Mesodermal cell (in vitro differentiated cells): ENCODE results near the gene MICALL1.
A peak's percentile ranks its signal among the peaks of the same experiment; 100 is the strongest.

ENCODE experiments used
- H3K27ac ChIP-seq: 2 replicates; pipeline ENCODE4 v1.7.0; 2013; ENCODE audit warnings: mild to moderate bottlenecking, low read depth, low read length, moderate library complexity; ENCODE audit not compliant: severe bottlenecking
- H3K36me3 ChIP-seq: 2 replicates; pipeline ENCODE4 v1.7.1; 2013; ENCODE audit warnings: mild to moderate bottlenecking, low read length, moderate library complexity; ENCODE audit not compliant: control insufficient read depth, insufficient read depth
- H3K4me1 ChIP-seq: one replicate; pipeline ENCODE4 v1.7.1; 2013; ENCODE audit warnings: mild to moderate bottlenecking, low read length; ENCODE audit not compliant: insufficient read depth, control insufficient read depth, poor library complexity, severe bottlenecking
- H3K4me3 ChIP-seq: 2 replicates; pipeline ENCODE4 v1.7.0; 2013; ENCODE audit warnings: low read length, control low read depth, mild to moderate bottlenecking; ENCODE audit not compliant: insufficient read depth, poor library complexity, severe bottlenecking; ENCODE audit errors: extremely low read depth
- H3K9me3 ChIP-seq: 2 replicates; pipeline ENCODE4 v1.7.1; 2013; ENCODE audit warnings: mild to moderate bottlenecking, low read length, moderate library complexity; ENCODE audit not compliant: control insufficient read depth
- WGBS, 2 experiments: methylation state at CpG; one replicate each; pipeline ENCODE4 v1.1.5; 2013; ENCODE audit warnings: missing lambda C conversion rate in 2 of 2; ENCODE audit not compliant: insufficient coverage in 2 of 2; 5-methylcytosine and 5-hydroxymethylcytosine counted together

Gene MICALL1

DNA sequence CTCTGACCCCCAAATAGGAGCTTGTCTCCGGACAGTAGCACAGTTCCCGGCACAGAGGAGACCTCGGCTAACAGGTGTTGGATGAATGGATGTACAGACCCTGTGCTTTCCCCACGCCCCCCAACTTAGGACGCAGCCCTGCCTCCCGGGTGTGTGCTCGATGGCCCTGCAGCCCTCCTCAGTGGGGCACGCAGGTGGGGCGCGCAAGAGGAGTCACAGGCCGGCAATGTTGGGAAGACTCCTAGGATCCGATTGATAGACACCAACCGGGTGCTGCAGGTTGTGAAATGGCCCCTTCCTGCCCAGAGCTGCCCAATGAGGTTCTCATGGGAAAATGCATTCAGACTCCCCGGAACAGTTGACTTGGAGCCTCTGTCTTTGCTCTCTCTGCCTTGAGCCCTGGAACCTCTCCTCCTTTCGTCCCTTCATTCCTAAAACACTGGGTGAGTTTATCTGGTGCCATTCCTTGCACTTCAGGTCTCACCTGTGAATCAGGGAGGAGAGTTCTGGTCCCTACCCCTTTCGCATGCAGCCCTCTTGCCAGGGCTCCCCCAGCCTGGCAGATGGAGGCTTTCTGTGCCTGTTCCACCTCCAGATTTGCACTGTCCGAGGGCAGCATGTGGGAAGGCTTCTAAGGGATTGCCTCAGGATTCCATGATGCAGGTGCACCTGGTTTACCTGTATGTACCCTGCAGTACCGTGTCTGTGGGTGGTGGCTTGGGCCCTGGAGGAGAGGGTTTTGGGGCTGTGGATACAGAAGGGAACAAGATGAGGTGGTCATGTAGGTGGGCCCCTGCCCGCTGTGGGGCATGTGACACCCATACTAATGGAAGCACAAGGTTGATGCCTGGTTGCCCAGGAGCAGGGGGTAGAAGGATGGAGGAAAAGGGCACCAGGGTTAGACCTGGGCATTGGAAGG is 1.2 kb downstream of the MICALL1 start:
- peak overlapping the region; percentile 76 for H3K27ac ChIP-seq
- H3K36me3 ChIP-seq: peaks cover 40% of the 10 kb centered on the region
- H3K4me1 ChIP-seq: peaks cover 28% of the 10 kb centered on the region
- 67 to 68% methylated on average over 16 to 19 of the region's 19 CpGs for WGBS, 2 experiments
- no peaks in the 10 kb centered on the region for H3K9me3 ChIP-seq
- H3K4me3 ChIP-seq: peak overlapping the region; percentile 63

DNA sequence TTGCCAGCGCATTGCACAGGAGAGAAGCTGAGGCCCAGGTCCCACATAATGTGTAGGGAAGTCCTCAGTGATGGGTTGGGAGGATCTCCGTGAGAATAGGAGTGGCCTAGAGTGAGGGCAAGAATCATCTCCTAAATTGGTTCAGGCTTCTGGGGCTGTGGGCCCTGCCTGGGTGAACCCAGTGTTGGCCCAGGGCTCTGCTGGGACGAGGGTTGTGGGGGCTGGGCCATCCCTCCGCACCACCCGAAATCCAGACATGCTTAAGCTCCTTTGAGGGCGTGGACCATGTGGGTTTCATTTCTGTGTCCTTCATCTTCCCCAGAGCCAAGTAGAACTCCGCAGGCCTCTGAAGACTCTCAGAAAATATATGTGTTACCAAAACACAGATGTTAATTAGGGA is 3.7 kb downstream of the MICALL1 start:
- no peak overlapping the region for H3K4me3 ChIP-seq
- no peak overlapping the region for H3K27ac ChIP-seq
- peaks cover 23% of the 10 kb centered on the region for H3K4me1 ChIP-seq
- H3K36me3 ChIP-seq: peaks cover 60% of the 10 kb centered on the region
- no peaks in the 10 kb centered on the region for H3K9me3 ChIP-seq
- 95 to 97% methylated on average over 5 of the region's 7 CpGs for WGBS, 2 experiments

DNA sequence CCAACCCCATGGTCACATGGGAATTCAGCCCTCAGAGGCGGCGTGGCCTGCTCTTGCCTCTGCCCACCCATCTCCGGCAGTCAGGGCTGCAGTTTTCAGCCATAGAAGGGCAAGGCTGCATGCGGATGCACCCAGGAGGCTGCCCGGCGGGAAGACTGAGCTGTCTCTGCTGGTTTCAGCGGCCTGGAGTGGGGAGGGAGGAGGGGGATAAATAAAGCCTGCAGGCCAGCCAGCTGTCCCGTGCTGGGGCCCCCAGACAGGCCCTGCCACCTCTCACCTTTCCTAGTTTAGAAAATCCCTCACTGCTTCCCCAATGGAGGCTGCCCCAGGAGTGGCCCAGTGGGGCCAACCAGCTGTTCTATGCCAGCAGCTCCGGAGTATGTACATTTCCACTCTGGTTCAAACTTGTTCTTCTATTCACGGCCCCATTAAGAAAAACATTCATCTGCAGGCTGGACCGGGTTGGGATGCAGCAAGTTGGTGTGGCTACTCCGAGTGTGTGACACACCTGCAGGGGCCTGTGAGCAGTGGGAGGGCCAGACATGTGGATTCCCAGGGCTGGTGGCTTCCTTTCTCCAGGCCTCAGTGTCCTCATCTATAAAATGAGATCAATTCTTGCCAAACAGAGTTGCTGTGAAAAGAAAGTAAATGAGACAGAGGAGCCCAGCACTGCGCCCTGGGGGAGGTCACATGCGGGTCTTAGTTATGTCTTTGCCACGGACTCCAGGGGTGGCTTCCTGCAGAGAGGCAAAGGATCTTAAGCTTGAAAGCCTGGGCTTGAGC is 5.0 kb downstream of the MICALL1 start:
- 75 to 77% methylated on average over 9 to 11 of the region's 15 CpGs for WGBS, 2 experiments
- Histone ChIP-seq H3K4me1 (peaks cover 22% of the 10 kb centered on the region), H3K27ac (peak overlapping the region; percentile 29), H3K4me3 (no peak overlapping the region), H3K36me3 (peaks cover 72% of the 10 kb centered on the region), H3K9me3 (no peaks in the 10 kb centered on the region)

DNA sequence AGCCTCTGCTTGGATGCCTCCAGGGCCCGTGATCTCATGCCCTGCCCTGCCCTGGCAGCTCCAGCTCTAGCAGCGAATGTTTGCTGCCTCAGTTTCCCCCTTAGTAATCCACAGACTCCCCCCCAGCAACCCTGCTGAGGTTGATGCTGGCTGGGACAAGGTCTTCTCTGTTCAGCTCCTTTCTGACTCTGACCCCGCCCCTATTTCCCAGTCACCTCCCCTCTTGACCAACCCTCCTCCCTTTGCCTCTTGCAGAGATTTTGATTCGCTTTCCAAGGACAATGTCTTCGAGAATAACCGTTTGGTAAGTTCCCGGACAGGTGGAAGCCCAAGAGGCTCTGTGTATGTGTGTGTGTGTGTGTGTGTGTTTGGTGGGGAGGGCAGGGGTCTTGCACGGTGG is 5.6 kb downstream of the MICALL1 start:
- no peak overlapping the region for H3K27ac ChIP-seq
- H3K4me1 ChIP-seq: peaks cover 22% of the 10 kb centered on the region
- no peaks in the 10 kb centered on the region for H3K9me3 ChIP-seq
- WGBS, 2 experiments: 80 to 96% methylated on average over 1 to 2 of the region's 8 CpGs
- H3K4me3 ChIP-seq: no peak overlapping the region
- H3K36me3 ChIP-seq: peaks cover 78% of the 10 kb centered on the region

DNA sequence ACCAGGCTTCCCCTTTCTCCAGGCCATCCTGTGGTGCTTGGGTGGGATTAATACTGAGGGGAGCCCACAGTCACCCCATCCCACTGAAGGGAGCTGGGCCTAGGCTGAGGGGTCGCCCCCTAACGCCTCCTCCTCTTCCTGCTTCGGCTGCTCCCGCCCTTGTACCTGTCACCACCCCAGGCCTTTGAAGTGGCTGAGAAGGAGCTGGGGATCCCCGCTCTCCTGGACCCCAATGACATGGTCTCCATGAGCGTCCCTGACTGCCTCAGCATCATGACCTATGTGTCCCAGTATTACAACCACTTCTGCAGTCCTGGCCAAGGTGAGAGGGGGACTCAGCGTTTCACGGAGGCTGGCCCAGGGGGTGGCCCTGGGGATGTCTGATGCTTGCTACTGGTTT is 6.1 kb downstream of the MICALL1 start:
- WGBS, 2 experiments: 95 to 100% methylated on average over 5 to 7 of the region's 8 CpGs

DNA sequence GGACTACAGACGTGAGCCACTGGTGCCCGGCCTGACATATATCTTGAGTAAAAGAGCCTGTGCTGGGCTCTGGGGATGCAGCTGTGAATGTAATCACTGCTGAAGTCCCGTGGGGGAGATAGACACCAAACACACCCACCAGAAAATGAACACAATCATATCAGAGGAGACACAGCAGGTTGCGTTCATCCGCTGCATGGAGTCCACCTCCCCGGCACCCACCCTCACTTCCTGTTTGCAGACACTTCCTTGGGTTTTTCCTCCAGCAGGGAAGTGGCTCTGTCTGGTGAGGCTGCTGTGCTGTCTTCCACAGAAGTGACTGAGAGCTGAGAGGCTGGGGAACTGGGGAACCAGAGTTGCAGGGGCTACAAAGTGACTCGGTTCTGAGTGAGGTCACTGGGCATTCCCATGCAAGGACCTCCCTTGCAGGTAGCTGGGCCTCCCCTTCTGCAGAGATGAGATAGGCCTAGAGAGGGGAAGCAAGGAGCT is 7.2 kb downstream of the MICALL1 start:
- WGBS, 2 experiments: 93 to 95% methylated on average over 3 to 6 of the region's 7 CpGs
- Histone ChIP-seq H3K9me3 (no peaks in the 10 kb centered on the region), H3K36me3 (peaks cover 85% of the 10 kb centered on the region), H3K4me3 (no peak overlapping the region), H3K27ac (no peak overlapping the region), H3K4me1 (peaks cover 13% of the 10 kb centered on the region)

More for the DNA sequence above, 6.1 kb downstream of the MICALL1 start:
- no peaks in the 10 kb centered on the region for H3K9me3 ChIP-seq
- H3K4me3 ChIP-seq: no peak overlapping the region
- H3K4me1 ChIP-seq: peaks cover 17% of the 10 kb centered on the region
- peaks cover 83% of the 10 kb centered on the region for H3K36me3 ChIP-seq
- H3K27ac ChIP-seq: no peak overlapping the region

DNA sequence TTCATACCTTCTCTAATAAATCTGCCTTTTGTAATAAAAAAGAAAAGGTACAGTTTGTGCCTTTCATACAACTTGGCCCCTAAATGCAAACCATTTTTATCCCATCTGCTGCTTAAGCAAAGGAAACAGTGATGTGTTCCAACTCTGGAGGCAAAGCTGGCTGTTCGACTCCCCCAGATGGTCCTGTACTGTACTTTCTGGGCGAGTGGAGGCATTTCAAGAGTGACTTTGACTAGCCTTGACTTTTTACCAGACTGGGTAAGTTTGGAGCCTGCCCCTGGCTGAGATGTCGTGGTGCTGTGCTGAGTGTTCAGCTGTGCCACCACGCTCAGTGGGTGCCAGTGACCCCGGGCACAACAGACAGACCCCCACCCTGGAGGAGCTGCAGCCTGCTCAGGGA is 10.2 kb downstream of the MICALL1 start:
- no peak overlapping the region for H3K27ac ChIP-seq
- H3K4me1 ChIP-seq: no peaks in the 10 kb centered on the region
- no peak overlapping the region for H3K4me3 ChIP-seq
- H3K36me3 ChIP-seq: peaks cover 91% of the 10 kb centered on the region
- no peaks in the 10 kb centered on the region for H3K9me3 ChIP-seq
- WGBS, 2 experiments: 95% methylated on average over 5 of the region's 5 CpGs

DNA sequence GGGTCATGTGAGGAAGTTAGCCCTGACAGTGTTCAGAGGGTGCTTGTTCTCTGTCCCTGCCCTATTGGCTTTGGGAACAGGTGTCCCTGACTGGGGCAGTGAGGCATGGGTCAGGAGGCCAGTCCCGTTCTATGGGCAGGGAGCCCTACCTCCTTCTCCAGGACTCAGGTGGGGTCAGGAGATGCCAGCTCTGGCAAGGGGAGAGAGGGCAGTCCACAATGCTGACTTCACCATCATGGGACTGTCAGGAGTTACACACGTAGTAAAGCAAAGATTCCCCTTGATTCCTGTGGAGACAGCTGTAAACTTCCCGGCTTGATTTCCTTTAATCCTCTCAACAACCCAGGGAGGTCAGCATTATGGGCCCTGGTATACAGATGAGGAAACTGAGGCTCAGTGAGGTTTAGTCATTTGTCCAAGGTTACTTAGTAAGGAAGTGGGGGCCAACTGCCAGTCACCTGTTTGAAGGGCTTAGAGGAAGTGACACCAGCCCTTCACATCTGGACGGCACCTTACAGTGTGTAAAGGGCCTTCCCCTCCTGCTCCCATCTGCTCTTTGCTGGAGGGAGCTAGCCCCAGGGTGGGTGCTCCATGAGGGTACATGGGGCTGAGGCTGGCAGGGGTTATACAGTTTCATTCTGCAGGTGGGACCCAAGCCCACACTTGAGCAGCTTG is 11.9 kb downstream of the MICALL1 start:
- no peaks in the 10 kb centered on the region for H3K4me1 ChIP-seq
- 93 to 100% methylated on average over 3 to 4 of the region's 4 CpGs for WGBS, 2 experiments
- no peak overlapping the region for H3K4me3 ChIP-seq
- H3K27ac ChIP-seq: no peak overlapping the region
- no peaks in the 10 kb centered on the region for H3K9me3 ChIP-seq
- H3K36me3 ChIP-seq: peaks cover 90% of the 10 kb centered on the region

DNA sequence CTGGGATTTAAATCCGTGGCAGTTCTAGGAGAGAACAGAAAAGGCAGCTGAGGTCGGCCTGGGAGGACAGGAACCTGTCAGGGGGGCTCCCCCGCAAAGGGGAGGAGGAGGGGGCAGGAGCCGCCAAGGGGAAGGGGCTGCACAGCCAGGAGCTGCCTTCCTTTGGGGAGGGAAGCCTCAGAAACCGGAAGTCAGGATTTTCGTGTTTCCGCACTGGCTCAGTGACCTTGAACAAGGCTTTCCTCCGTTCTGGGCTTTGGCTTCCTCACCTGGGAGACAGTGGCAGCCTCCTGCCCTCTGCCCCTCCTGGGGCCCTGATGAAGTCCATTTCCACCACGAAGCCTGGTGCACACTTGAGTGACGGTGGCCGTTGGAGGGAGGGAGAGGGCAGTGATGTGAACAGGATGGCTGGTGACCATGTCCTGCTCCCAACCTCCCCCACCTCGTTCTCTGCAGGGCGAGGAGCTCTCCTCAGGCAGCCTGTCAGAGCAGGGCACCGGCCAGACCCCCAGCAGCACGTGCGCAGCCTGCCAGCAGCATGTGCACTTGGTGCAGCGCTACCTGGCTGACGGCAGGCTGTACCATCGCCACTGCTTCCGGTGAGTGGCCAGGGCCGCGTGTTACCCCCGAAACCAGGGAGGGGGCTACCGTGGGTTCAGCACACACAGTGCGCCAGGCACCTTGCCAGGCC is 12.6 kb downstream of the MICALL1 start:
- no peak overlapping the region for H3K27ac ChIP-seq
- H3K4me1 ChIP-seq: no peaks in the 10 kb centered on the region
- H3K4me3 ChIP-seq: no peak overlapping the region
- no peaks in the 10 kb centered on the region for H3K9me3 ChIP-seq
- H3K36me3 ChIP-seq: peaks cover 90% of the 10 kb centered on the region
- 95 to 98% methylated on average over 19 to 22 of the region's 25 CpGs for WGBS, 2 experiments

DNA sequence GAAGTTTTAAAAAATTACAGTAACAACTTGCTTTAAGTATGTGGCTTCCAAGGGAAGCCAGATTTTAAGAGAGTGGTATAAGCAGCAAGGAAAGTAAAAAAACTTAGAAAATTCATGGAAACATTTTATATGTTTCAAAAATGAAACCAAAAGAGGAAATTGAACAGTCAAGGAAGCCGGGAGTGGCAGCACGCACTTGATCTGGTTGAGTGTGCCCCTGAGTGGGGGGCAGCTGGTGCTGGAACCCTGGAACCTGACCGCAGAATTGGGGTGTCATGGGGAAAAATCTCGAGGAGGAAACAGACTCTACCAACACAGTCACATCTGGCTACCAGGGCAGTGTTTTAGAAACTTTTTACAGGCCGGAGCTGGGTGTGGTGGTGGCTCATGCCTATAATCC is 14.0 kb downstream of the MICALL1 start:
- WGBS, 2 experiments: 90 to 100% methylated on average over 2 to 3 of the region's 5 CpGs
- Histone ChIP-seq H3K9me3 (no peaks in the 10 kb centered on the region), H3K4me1 (no peaks in the 10 kb centered on the region), H3K27ac (no peak overlapping the region), H3K36me3 (peaks cover 90% of the 10 kb centered on the region), H3K4me3 (no peak overlapping the region)
